Activated CD4-positive, CD25-positive, alpha-beta regulatory T cell treated with anti-CD3 and anti-CD28 coated beads, Interleukin-2, amount 50 U/mL, for 16 hours (primary cell): Measurements from ENCODE around the gene FXYD1.

Experiments used
- DNase-seq: peaks from one replicate; pipeline ENCODE4 v3.0.0-alpha.2; 2020; ENCODE audit warnings: low read depth, low spot score

FXYD1 gene

DNA sequence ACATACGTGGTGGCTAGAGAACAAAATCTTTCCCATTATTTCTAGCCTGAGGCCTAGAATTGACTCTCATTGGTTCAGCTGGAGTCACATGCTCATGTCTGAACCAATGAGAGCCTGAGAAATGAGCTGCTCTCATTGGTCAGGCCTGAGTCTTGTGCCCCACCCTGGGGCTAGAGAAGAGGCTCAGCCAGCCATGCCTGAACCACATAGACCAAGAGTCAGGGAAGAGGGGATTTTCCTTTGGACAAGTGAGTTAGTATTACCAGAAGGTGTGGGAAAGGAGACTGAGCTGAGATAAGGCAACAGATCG is 22.8 kb downstream of the FXYD1 start:
- no peak for DNase-seq

DNA sequence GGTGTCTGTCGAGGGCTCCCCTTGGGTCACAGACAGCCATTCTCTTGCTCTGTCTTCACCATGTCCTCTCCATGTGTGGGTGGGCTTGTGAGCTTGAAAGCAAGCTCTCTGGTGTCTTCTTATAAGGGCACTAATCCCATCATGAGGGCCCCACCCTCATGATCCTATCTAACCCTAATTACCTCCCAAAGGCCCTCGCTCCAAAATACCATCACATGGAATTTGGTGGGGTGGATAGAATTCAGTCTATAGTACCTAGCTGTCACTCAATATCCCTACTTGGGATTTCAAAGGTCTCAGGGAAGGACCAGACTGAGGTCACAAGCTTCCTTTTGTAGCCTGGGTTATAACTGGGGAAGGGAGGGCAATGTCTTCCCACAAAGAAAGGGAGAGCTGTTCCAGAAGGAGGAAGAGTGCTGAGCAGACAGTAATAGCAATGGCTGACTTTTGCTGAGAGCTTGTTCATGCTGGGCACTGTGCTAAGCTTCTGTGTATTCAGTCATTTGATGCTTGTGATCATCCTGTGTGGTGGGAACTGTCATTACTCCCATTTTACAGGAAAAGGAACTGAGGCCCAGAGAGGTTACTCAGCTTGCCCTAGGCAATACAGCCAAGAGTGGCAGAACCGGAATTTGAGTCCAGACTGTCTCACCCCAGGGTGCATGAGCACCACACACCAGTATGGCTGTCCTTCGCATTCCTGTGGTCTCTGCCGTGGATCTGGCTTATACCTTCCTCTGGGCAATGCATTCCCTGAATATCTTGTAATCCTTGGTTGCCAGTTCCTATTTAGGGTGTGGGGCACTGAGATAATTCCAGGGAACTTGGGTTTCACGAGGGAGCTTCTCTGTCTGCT is 24.1 kb downstream of the FXYD1 start:
- no peak for DNase-seq

DNA sequence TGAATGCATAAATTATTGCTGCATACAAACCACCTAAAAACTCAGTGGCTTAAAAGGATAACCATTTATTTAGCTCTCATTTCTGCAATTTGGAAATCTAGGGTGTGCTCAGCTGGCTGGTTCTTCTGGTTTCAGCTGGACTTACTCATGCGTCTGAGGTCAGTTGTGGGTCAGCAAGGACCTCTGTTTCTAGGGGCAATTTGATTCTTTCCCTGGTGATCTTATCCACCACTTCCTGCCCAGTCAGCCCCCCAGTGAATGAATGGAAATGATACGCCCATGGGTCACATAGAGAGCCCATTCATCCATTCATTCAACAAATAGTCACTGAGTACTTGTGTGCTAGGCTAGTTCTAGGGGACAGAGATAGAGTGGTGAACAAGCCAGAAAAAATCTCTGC is 25.8 kb downstream of the FXYD1 start:
- no peak for DNase-seq

DNA sequence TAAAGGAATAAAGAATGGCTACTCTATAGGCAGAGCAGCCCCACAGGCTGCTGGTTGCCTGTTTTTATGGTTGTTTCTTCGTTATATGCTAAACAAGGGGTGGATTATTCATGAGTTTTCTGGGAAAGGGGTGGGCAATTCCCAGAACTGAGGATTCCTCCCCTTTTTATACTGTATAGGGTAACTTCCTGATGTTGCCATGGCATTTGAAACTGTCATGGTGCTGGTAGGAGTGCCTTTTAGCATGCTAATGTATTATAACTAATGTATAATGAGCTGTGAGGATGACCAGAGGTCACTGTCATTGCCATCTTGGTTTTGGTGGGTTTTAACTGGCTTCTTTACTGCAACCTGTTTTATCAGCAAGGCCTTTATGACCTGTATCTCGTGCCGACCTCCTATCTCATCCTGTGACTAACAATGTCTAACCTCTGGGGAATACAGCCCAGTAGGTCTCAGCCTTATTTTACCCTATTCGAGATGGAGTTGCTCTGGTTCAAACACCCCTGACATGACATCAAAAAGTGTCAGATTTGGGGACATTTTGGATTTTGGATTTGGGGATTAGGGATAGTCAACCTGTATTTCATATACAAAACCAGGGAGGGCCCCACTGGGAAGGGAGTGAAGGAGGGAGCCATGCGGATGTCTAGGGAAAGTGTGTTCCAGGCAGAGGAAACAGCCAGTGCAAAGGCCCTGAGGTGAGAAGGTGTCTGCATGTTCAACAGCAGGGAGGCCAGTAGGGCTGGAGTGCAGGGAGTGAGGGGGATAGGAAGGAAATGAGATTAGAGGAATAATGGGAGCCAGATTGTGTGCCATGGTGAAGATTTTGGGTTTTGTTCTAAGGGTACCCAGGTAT is 26.8 kb downstream of the FXYD1 start:
- no peak for DNase-seq

DNA sequence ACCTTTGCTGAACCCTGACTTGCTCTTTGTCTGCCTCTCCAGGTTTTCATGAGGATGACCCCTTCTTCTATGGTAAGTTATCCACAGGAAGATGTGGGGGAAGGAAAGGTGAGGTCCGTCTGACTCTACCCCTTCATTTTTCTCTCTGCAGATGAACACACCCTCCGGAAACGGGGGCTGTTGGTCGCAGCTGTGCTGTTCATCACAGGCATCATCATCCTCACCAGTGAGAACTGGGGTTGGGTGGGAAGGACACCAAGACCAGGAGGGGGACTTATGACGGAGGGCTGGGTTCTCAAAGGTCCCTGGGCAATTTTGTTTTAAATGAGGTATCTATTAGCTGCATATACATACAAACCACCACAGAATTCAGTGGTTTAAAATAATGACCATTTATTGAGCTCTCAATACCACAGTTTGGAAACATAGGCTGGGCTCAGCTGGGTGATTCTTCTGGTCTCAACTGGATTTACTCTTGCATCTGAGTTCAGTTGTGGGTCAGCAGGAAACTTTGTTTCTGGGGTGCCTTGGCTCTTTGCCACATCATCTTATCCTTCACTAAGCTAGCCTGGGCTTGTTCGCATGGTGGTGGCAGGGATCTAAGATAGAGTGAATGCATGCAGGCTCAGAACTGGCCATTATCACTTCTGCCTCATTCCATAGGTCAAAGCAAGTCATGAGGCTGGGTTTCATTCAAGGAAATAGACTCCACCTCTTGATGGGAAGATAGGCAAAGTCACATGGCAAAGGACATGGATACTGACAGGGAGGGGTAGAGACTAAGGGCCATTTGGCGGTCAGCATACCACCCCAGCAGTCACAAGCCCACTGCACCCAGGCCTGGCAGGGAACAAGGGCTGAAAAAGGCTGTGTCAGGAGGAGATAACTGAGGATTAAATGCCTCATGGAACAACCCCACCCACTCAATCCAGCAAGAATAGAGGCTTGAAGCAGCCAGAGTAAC is 27.8 kb downstream of the FXYD1 start:
- no peak for DNase-seq

DNA sequence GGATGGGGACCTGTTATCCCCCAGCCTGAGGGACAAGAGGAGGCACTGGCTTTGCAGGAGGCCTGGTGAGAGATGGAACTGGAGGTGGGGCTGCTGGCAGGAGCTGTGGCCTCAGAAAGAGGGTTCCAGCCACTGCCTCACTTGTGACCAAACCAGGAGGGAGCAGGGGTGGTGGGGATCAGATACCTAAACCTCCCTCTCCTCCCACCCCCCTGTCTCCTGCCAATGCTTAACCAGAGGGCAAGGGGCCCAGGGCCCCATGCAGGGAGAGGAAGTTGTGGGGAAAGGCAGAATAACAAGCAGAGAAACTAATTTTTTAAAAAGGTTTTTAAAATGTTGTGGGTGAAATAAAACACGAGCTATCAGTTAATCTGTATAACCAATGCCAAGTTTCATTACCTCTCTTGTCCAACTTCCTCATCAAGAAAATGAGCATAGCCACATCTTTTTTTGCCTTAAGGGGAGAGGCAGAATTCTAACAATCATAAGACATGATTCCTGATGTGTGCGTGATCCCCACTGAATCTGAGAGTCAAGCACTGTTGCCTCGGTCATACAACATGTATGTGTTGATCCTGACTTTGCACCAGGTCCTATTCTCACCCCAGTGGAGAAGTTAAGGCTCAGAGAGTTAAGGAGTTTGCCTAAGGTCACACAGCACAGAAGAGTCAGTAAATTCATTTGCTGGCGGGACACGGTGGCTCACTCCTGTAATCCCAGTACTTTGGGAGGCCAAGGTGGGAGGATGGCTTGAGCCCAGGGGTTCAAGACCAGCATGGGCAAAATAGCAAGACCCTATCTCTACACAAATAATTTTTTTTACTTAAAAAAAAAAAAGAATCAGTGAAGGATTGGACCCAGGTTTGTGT is 28.9 kb downstream of the FXYD1 start:
- no peak for DNase-seq

DNA sequence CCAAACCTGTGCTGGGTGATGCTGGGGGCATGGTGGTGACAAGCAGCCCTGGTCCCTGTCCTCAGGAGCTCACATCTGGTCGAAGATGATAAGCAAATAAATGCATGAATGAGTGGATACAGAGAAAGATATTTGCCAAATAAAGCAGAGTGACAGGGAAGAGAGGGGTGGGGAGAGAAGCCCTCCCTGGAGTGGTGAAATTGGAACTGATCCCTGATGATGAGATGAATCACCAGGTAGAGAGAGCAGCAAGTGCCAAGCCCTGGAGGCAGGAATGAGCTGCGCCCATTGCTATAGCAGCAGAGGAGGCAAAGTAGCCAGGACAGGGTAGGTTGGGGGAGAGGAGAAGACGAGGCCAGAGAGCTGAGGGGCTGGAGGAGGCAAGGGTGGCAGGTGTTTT is 29.6 kb downstream of the FXYD1 start:
- DNase-seq: no peak

DNA sequence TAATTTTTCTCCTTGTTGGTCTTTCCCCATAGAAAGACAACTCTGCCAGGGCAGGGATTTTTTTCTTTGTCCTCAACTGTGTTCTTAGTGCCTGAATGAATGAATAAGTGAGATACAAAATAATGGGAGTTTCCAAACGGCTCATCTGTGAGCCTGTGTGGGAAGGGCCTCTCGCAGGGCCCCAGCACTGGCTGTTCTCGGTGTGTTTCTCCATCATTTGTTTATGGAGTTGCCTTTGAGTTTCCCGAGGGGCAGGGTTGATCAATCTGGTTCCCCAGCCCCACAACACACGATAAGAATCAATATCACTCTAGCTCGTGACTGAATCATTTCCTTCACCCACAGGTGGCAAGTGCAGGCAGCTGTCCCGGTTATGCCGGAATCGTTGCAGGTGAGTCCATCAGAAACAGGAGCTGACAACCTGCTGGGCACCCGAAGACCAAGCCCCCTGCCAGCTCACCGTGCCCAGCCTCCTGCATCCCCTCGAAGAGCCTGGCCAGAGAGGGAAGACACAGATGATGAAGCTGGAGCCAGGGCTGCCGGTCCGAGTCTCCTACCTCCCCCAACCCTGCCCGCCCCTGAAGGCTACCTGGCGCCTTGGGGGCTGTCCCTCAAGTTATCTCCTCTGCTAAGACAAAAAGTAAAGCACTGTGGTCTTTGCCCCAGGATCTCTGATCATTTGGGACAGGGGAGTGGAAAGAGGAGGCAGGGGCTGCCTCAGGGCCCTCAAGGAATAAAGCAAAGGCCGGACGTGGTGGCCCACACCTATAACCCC is 30.8 kb downstream of the FXYD1 start:
- DNase-seq: no peak

DNA sequence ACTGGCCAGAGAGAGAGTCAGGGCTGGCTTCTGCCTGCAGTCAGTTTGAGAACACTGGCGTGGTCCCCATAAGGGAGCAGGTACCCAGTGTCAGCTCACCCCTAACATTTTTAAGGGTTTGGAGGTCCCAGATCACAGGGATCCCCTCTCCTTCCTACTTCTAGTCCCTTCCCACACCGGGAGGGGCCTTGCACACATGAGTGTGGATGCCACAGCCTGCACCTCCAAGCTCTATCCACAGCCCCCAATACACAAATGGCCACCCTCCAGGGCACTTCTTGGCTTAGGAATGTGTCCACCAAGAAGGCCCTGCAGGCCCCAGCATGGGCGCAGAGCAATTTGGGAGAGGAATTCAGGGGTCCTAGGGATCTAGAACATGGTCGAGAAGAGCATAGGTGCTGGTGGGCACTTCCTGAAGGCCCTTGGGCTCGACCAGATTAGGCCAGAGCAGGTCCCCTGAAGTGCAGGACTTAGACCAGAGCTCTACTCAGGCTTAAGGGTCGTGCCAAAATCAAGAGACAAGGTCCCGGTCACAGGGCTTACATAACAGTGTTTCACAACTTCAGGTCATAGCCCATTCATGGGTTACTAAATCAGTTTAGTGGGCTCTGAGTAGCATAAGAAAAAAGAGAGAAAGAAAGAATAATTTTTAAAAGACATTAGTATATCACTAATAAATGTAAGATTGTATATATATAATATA is 31.9 kb downstream of the FXYD1 start:
- no peak for DNase-seq

DNA sequence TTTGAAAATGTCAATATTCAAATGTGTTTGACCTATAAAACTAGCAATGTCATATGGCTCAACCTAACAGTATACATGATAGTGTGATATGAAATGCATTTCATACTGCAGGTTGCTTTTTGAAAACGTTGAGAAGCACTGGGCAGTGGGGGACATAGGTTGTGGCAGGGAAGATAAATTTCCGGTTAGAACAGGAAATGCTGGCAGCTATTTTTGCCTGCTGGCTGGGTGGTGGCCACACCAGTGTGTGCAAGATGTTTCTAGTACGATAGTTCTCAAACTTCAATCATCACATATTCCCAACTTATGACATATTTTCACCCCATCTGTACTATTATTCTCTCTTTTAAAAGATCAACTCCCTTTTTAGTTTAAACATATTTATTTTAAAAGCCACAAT is 33.1 kb downstream of the FXYD1 start:
- DNase-seq: no peak

DNA sequence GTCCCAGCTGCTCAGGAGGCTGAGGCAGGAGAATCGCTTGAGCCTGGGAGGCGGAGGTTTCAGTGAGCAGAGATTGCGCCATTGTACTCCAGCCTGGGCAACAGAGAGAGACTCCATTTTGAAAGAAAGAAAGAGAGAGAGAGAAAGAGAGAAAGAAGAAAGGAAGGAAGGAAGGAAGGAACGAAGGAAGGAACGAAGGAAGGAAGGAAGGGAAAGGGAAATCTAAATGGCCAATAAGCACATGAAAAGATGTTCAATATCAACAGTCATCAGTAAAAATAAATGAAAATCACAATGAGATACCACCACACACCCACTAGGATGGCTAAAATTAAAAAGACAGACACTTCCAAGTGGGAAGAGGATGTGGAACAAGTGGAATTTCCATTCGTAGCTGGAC is 35.6 kb downstream of the FXYD1 start:
- no peak for DNase-seq

DNA sequence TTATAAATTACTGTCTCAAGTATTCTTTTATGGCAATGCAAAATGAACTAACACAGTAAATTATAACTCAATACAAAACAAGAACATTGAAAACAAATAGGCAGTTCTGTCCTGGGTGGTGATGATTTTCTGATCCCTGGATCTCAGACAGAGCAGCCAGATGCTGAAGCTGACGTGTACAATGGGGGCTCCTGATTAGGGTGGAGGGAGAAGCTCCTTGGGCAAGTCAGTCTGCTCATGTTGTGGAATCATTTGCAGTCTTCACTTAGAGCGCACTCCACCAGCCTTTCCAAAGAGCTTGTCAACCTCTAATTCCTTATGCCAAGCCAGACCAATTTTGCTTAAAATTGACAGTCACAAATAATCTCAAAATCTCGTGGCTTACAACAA is 37.6 kb downstream of the FXYD1 start:
- no peak for DNase-seq

DNA sequence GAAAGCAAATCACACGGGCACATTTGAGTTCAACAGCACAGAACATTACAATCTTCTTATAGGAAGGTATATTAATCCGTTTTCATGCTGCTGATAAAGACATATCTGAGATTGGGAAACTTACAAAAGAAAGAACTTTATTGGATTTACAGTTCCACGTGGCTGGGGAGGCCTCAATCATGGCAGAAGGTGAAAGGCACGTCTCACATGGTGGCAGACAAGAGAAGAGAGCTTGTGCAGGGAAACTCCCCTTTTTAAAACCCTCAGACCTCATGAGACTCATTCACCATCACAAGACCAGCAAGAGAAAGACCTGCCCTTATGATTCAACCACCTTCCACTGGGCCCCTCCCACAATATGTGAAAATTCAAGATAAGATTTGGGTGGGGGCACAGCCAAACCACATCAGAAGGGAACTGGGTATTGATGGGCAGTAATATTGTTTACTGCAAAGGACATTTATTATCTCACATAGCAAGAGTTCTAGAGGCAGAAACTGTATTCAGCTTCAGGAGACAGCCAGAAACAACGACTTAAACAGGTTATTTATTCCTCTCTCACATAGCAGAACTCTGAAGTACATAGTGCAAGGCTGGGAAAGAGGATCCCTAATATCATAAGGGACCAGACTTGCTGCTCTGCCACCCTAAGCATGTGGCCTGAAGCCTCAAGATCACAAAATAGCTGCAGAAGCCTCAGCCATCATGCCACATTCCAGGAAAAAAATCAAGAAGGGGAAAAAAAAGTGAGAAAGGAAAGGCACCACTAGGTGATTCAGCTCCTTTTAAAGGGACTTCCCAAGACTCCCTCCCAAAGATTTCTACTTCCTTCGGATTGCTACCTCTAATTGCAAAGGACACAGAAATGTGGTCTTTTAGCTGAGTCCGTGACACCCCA is 39.0 kb downstream of the FXYD1 start:
- no peak for DNase-seq

DNA sequence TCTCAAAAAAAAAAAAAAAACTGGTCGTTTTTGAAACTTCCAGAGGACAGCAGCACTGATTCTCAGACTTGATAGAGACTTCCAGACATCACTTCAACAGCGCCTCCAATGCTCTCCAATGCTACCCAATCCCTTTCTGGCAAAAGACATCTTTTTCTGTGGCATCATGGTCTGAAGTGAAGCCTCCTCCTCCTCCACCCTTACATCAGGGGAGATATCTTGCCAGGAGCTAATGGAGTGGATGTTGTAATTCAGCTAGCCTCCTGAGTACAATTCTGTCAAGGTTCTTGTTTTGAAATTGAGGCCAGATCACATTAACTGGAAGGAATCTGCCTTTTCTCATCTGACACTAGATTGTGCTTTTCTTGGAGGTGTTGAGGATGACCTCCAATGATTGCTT is 40.1 kb downstream of the FXYD1 start:
- DNase-seq: no peak

DNA sequence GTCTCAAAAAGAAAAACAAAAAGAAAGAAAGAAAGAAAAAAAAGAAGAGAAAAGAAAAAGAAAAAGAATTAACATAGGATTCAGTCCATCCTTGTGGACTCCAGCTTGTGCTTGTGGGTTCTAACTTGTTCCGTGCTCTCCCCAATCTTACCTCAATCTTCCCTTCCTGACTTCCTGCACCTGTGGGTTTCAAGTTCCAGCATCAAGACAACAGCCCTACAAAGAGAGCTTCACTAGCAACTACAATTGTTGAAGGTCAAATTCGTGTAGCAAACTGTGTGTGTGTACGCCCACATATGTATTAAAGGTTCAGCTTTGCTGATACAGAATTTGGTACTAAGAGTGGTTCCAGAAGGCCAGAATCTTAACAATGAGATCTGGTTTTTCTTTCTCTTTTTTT is 41.2 kb downstream of the FXYD1 start:
- no peak for DNase-seq

DNA sequence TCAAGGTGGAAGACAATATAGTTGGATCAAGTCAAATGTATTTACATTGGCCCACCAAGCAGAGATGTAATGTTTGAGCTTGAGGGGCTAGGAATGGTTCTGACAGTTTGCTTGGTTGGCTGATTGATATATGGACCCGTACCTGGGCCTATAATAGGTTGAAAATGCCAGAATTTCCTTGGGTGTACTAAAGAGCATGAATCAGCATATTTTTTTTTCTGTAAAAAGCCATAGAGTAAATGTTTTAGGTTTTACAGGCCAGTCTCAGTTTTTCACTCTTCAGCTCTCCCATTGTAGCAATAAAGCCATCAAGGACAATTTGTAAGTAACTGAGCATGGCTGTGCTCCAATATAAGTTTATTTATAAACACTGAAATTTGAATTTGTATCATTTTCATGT is 42.8 kb downstream of the FXYD1 start:
- no peak for DNase-seq

DNA sequence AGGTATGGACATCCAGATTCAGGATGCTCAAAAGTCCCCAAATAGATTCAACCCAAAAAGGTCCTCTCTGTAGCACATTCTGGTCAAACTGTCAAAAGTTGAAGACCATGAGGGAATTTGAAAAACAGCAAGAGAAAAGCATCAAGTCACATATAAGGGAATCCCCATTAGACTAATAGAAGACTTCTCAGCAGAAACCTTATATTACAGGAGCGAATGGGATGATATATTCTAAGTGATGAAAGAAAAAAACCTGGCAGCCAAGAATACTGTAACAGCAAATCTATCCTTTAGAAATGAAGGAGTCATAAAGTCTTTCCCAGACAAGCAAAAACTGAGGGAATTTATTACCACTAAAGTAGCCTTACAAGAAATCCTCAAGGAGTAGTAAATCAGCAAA is 45.6 kb downstream of the FXYD1 start:
- DNase-seq: no peak

DNA sequence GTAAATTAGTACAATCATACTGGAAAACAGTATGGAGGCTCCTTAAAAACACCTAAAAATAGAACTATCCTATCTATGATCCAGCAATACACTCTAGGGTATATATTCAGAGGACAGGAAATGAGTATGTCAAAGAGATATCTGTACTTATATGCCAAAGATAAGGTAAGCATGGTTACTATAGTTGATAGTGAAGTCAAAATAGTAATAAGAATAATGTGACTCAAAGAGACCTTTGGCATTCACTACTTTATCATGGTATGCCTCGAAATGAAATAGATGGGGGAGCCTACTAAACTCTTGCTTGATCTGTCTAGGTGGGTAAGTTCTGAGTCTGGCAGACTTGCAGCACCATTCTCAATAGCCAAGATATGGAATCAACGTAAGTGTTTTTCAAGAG is 46.3 kb downstream of the FXYD1 start:
- no peak for DNase-seq
